A673 (cell line): ENCODE measurements around the gene HOXB7.

Experiments
- CTCF ChIP-seq: fragments of 300-800, 200-600 bp; sonication (generic); conservative IDR thresholded peaks from 2 replicates; pipeline ENCODE4 v1.5.1; 2017; ENCODE audit warnings: low read depth, mild to moderate bottlenecking, antibody characterized with exemption, low read length, moderate library complexity, mixed read lengths
- EZH2 ChIP-seq: fragments of 200-600 bp; sonication (generic); IDR thresholded peaks from 2 replicates; pipeline ENCODE4 v1.6.1; 2017; ENCODE audit warnings: borderline replicate concordance, low read depth, mild to moderate bottlenecking, mixed read lengths, antibody characterized with exemption, low read length; ENCODE audit not compliant: poor library complexity, severe bottlenecking

GRCh38 chr17:48587276-48588073 is 23.3 kb downstream of the HOXB7 start:
- TF ChIP-seq CTCF (no peak), EZH2 (no peak)
